HEK293T (cell line): ENCODE data around the gene CCDC148.

Experiments used
- CTCF ChIA-PET: fragments of 350-600 bp; formaldehyde crosslinking; extraction: SDS; loops from one replicate; lab custom pipeline; 2021; ENCODE audit warnings: antibody characterized with exemption, inconsistent platforms; lab: Yijun Ruan, JAX
- POLR2A ChIA-PET: fragments of 350-600 bp; formaldehyde crosslinking; extraction: SDS; loops from one replicate; lab custom pipeline; 2020; ENCODE audit warnings: antibody characterized with exemption, inconsistent platforms; lab: Yijun Ruan, JAX
- DNase-seq: peaks from one replicate; pipeline ENCODE4 v3.0.0; 2012; ENCODE audit warnings: mixed read lengths; ENCODE audit errors: extremely low spot score
- ARNT ChIP-seq: fragments of 450-650 bp; IDR thresholded peaks from 2 replicates; pipeline ENCODE4 v1.6.1; 2017; ENCODE audit warnings: mild to moderate bottlenecking
- BHLHE40 ChIP-seq: fragments of 450-650 bp; IDR thresholded peaks from 2 replicates; pipeline ENCODE4 v1.6.1; 2016; ENCODE audit warnings: mild to moderate bottlenecking, moderate library complexity, borderline replicate concordance
- CTBP1 ChIP-seq: fragments of 450-650 bp; IDR thresholded peaks from 2 replicates; pipeline ENCODE4 v1.6.1; 2016; ENCODE audit warnings: borderline replicate concordance
- ELF4 ChIP-seq: fragments of 450-650 bp; IDR thresholded peaks from 2 replicates; pipeline ENCODE4 v1.6.1; 2017; ENCODE audit warnings: antibody characterized with exemption
- FOXA1 ChIP-seq: fragments of 450-650 bp; IDR thresholded peaks from 2 replicates; pipeline ENCODE4 v1.6.1; 2016; ENCODE audit warnings: mild to moderate bottlenecking
- FOXK2 ChIP-seq: fragments of 450-650 bp; IDR thresholded peaks from 2 replicates; pipeline ENCODE4 v1.6.1; 2016; ENCODE audit warnings: mild to moderate bottlenecking
- FOXM1 ChIP-seq: fragments of 450-650 bp; IDR thresholded peaks from 2 replicates; pipeline ENCODE4 v1.6.1; 2017; ENCODE audit warnings: mild to moderate bottlenecking, borderline replicate concordance
- HDGF ChIP-seq: fragments of 450-650 bp; IDR thresholded peaks from 2 replicates; pipeline ENCODE4 v1.6.1; 2017; ENCODE audit warnings: antibody characterized with exemption, borderline replicate concordance
- L3MBTL2 ChIP-seq: fragments of 450-650 bp; conservative IDR thresholded peaks from 2 replicates; pipeline ENCODE4 v1.6.1; 2016; ENCODE audit warnings: mild to moderate bottlenecking
- LEF1 ChIP-seq: fragments of 450-650 bp; IDR thresholded peaks from 2 replicates; pipeline ENCODE4 v1.6.1; 2017; ENCODE audit warnings: mild to moderate bottlenecking, borderline replicate concordance
- NFRKB ChIP-seq: fragments of 450-650 bp; IDR thresholded peaks from 2 replicates; pipeline ENCODE4 v1.6.1; 2016; ENCODE audit warnings: mild to moderate bottlenecking, moderate library complexity
- SP1 ChIP-seq: fragments of 450-650 bp; IDR thresholded peaks from 2 replicates; pipeline ENCODE4 v1.6.1; 2017
- SUZ12 ChIP-seq: fragments of 450-650 bp; IDR thresholded peaks from 2 replicates; pipeline ENCODE4 v1.6.1; 2016; ENCODE audit warnings: mild to moderate bottlenecking
- TARDBP ChIP-seq: fragments of 450-650 bp; IDR thresholded peaks from 2 replicates; pipeline ENCODE4 v1.6.1; 2016
- ZNF384 ChIP-seq: fragments of 450-650 bp; IDR thresholded peaks from 2 replicates; pipeline ENCODE4 v1.6.1; 2016
- TF ChIP-seq, protein P1 (sequence below): fragments of 450-650 bp; IDR thresholded peaks from 2 replicates; pipeline ENCODE4 v1.6.1; 2016

Gene CCDC148

DNA sequence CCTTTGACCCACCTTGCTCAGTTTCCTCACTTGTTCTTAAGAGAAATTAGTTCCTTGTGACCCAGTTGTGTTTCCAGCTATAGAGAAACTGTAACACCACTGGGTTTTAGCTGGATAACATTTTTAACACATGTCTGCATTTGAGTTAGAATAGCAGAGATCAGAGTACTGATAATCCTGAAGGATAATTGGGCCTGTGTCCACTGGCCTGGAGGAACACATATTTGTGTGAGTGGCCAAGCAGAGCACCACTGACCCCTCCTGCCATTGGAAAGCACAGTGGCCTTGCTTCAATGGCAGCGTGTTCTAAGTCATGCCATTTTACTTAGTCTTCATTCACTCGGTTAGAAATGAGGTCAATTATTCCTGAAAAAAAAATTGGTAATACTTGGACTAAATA, 42.8 kb upstream of the CCDC148 start:
- ChIA-PET POLR2A (no interaction called here), CTCF (no interaction called here)
- DNase-seq, result no peak
- no peak for TF ChIP-seq CTBP1
- TF ChIP-seq TARDBP, result no peak
- no peak for TF ChIP-seq HDGF
- TF ChIP-seq ARNT, result no peak
- TF ChIP-seq, protein P1, sequence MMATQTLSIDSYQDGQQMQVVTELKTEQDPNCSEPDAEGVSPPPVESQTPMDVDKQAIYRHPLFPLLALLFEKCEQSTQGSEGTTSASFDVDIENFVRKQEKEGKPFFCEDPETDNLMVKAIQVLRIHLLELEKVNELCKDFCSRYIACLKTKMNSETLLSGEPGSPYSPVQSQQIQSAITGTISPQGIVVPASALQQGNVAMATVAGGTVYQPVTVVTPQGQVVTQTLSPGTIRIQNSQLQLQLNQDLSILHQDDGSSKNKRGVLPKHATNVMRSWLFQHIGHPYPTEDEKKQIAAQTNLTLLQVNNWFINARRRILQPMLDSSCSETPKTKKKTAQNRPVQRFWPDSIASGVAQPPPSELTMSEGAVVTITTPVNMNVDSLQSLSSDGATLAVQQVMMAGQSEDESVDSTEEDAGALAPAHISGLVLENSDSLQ, result no peak
- TF ChIP-seq L3MBTL2, result no peak
- no peak for TF ChIP-seq SUZ12
- no peak for TF ChIP-seq LEF1
- no peak for TF ChIP-seq FOXK2
- no peak for TF ChIP-seq NFRKB
- no peak for TF ChIP-seq BHLHE40
- TF ChIP-seq FOXM1, result no peak
- TF ChIP-seq ELF4, result no peak
- no peak for TF ChIP-seq FOXA1

DNA sequence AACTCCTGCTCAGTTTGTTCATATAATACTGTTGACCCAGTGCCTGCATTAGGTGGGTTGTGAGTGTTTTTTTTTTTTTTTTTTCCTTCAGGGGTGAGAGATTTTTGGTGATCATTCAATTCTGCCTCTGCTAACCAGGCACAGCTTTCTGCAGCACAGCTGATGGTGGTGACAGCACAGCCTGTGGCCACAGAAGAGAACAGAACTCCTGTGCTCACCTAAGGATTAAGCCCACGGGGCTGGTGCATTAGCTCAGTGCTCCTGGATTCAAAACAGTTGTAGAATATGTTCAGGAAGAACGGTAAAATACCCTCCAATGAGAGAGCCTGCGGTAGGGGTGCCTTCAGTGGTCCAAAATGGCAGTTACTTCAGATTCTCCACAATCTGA, 42.2 kb upstream of the CCDC148 start:
- ChIA-PET CTCF (no interaction called here), POLR2A (no interaction called here)
- TF ChIP-seq FOXM1, result no peak
- no peak for TF ChIP-seq SP1
- TF ChIP-seq ELF4, result no peak
- no peak for DNase-seq

DNA sequence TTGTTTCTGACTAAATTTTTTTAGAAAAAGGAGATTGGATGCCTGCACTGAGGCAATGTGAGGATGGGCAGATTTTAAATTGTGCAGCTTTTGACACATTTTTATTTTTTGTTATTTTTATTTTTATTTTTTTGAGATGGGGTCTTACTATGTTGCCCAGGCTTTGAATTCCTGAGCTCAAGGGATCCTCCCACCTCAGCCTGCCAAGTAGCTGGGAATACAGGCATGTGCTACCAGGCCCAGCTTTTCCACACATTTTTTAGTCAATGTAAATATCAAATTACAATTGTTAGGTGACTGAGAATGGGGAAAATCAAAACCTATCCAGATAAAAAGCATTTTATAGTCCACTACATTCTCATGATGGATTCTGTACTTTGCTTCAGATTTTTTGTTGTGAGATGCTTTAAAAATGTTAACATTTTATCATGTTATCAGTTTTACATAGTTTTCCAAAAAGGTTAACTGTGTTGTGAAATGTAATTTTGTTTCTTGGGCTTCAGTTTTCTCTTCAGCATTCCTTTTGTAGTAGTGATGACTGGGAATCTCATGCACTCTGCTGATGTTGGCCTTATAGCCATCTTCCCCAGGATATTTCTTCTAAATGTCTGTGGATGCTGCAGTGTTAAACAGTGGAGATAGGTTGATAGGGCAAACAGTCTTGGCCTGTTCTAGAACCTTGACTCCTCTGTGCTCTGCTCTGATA, 41.6 kb upstream of the CCDC148 start:
- POLR2A ChIA-PET, result no interaction called here
- DNase-seq, result no peak
- CTCF ChIA-PET, result no interaction called here

DNA sequence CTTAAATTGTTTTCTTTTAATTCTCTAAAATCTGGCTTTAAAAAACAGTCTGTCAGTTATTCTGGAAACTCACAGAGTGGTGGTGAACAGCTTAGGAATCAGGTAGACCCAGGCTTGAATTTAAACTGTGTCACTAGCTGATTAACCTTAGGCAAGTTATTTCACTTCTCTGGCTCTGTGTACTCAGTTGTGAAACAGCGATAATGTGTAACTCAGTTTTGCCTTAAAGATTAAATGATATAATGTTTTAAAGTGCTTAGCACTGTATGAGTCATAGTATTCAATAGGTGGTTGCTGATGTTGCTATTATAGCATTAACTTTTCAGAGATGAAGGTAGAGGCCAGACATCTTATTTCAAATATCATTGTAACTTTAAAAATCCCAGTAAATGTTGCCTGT, 40.9 kb upstream of the CCDC148 start:
- ChIA-PET POLR2A (no interaction called here), CTCF (no interaction called here)
- TF ChIP-seq ELF4, result no peak
- TF ChIP-seq FOXM1, result no peak
- TF ChIP-seq HDGF, result no peak
- no peak for TF ChIP-seq TARDBP
- no peak for TF ChIP-seq SUZ12
- no peak for TF ChIP-seq LEF1
- no peak for TF ChIP-seq ARNT
- no peak for TF ChIP-seq NFRKB
- no peak for TF ChIP-seq SP1
- no peak for TF ChIP-seq BHLHE40
- no peak for DNase-seq

More for the DNA sequence above, 41.6 kb upstream of the CCDC148 start:
- no peak for TF ChIP-seq NFRKB
- TF ChIP-seq ZNF384, result no peak
- TF ChIP-seq HDGF, result no peak
- TF ChIP-seq TARDBP, result no peak
- no peak for TF ChIP-seq SP1
- TF ChIP-seq SUZ12, result no peak
- TF ChIP-seq, protein P1, result no peak
- no peak for TF ChIP-seq BHLHE40
- no peak for TF ChIP-seq ELF4
- TF ChIP-seq CTBP1, result no peak
- TF ChIP-seq L3MBTL2, result no peak
- no peak for TF ChIP-seq ARNT
- TF ChIP-seq FOXM1, result no peak
- TF ChIP-seq FOXA1, result no peak
- TF ChIP-seq LEF1, result no peak
- TF ChIP-seq FOXK2, result no peak

DNA sequence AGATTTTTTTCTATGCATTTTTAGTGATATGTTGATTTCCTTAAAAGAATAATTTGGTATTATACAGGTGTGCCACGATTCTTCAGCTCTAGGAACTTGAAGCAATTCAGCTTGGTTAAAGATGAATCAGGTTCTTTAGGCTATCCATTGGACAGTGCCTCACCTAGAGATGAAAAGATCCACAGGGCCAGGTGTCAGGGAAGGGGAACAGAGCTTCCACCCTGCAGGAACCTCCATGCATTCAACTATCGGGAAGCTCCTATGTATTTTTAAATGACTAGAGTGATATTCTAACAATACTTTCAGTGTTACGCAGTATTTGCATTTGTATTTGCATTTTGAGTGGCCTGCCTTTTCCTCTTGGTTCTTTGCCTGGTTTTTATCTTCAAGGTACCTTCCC, 40.4 kb upstream of the CCDC148 start:
- CTCF ChIA-PET, result no interaction called here

DNA sequence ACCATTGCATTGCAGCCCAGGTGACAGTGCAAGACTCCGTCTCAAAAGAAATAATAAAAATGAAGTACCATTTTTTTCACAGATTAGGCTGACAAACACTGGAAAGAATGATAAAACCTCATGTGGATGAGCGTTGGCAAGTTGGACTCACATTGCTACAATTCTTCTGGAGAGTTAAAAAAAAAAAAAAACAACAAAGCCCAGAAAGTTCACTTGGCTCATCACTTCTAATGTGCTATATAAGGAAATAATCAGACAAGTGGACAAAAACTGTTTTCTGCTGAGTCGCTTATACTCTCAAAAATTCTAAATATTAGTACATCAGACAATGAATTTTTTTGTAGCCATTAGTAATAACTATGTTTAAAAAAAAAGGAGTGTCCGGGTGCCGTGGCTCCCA, 38.6 kb upstream of the CCDC148 start:
- CTCF ChIA-PET, result no interaction called here

More for the DNA sequence above, 40.4 kb upstream of the CCDC148 start:
- POLR2A ChIA-PET, result no interaction called here
- no peak for TF ChIP-seq ELF4
- TF ChIP-seq ZNF384, result no peak
- no peak for TF ChIP-seq CTBP1
- TF ChIP-seq, protein P1, result no peak
- no peak for TF ChIP-seq FOXM1
- TF ChIP-seq HDGF, result no peak
- TF ChIP-seq ARNT, result no peak
- no peak for TF ChIP-seq L3MBTL2
- no peak for TF ChIP-seq SP1
- TF ChIP-seq LEF1, result no peak
- TF ChIP-seq FOXK2, result no peak
- TF ChIP-seq NFRKB, result no peak
- TF ChIP-seq BHLHE40, result no peak
- TF ChIP-seq SUZ12, result no peak
- no peak for TF ChIP-seq TARDBP
- TF ChIP-seq FOXA1, result no peak
- no peak for DNase-seq

More for the DNA sequence above, 38.6 kb upstream of the CCDC148 start:
- POLR2A ChIA-PET, result no interaction called here
- DNase-seq, result no peak
- TF ChIP-seq NFRKB, result no peak
- TF ChIP-seq CTBP1, result no peak
- TF ChIP-seq FOXA1, result no peak
- no peak for TF ChIP-seq TARDBP
- no peak for TF ChIP-seq ARNT
- no peak for TF ChIP-seq SUZ12
- TF ChIP-seq L3MBTL2, result no peak
- TF ChIP-seq SP1, result no peak
- TF ChIP-seq BHLHE40, result no peak
- TF ChIP-seq, protein P1, result no peak
- TF ChIP-seq LEF1, result no peak
- TF ChIP-seq FOXK2, result no peak
- TF ChIP-seq FOXM1, result no peak
- no peak for TF ChIP-seq ZNF384
- no peak for TF ChIP-seq ELF4
- TF ChIP-seq HDGF, result no peak
